NCI-H187 treated with DMSO at 0.1 percent for 48 hours (cell line): ENCODE data around the gene RAB27B.
"Not testable (repeated sequence)": the region's sequence is repeated elsewhere in the genome, so short reads cannot be mapped to it uniquely, and the experiment has no call there.

ENCODE experiments used
- DNase-seq: peaks from one replicate; lab custom pipeline; 2025; lab: John Stamatoyannopoulos, UW

The RAB27B gene

GRCh38 chr18:54815086-54815485, 13.2 kb upstream of the RAB27B start:
- DNase-seq, result no peak

GRCh38 chr18:54820785-54821275, 7.4 kb upstream of the RAB27B start:
- DNase-seq, result not testable (repeated sequence)

- DNase-seq, result no peak
These were observed 5.1 kb upstream of the RAB27B start for GRCh38 chr18:54822872-54823845.

GRCh38 chr18:54824761-54825160, 3.5 kb upstream of the RAB27B start:
- no peak for DNase-seq

GRCh38 chr18:54825601-54826344, 2.5 kb upstream of the RAB27B start:
- DNase-seq, result no peak

- DNase-seq, result no peak
These were observed 709 bp downstream of the RAB27B start for GRCh38 chr18:54828986-54829385.

- no peak for DNase-seq
These were observed 1.6 kb downstream of the RAB27B start for GRCh38 chr18:54829856-54830255.

GRCh38 chr18:54830260-54830659, 2.0 kb downstream of the RAB27B start:
- DNase-seq, result no peak

- DNase-seq, result no peak
These were observed 2.6 kb downstream of the RAB27B start for GRCh38 chr18:54830866-54831265.

GRCh38 chr18:54835944-54836343, 7.7 kb downstream of the RAB27B start:
- no peak for DNase-seq

- no peak for DNase-seq
These were observed 15.0 kb downstream of the RAB27B start for GRCh38 chr18:54843314-54843713.

- no peak for DNase-seq
These were observed 17.5 kb downstream of the RAB27B start for GRCh38 chr18:54845787-54846186.

- DNase-seq, result no peak
These were observed 19.8 kb downstream of the RAB27B start for GRCh38 chr18:54848121-54848520.

- no peak for DNase-seq
These were observed 21.4 kb downstream of the RAB27B start for GRCh38 chr18:54849683-54850082.

GRCh38 chr18:54850598-54850997, 22.3 kb downstream of the RAB27B start:
- DNase-seq, result no peak

GRCh38 chr18:54852780-54853675, 24.8 kb downstream of the RAB27B start:
- DNase-seq, result no peak

- DNase-seq, result not testable (repeated sequence)
These were observed 26.8 kb downstream of the RAB27B start for GRCh38 chr18:54855050-54855449.

GRCh38 chr18:54856105-54856646, 27.9 kb downstream of the RAB27B start:
- no peak for DNase-seq

- DNase-seq, result no peak
These were observed 29.2 kb downstream of the RAB27B start for GRCh38 chr18:54857499-54857898.

GRCh38 chr18:54859667-54860421, 31.6 kb downstream of the RAB27B start:
- DNase-seq, result no peak

GRCh38 chr18:54860941-54861340, 32.7 kb downstream of the RAB27B start:
- no peak for DNase-seq
